ENCODE data around the gene CNPY1.

DNA sequence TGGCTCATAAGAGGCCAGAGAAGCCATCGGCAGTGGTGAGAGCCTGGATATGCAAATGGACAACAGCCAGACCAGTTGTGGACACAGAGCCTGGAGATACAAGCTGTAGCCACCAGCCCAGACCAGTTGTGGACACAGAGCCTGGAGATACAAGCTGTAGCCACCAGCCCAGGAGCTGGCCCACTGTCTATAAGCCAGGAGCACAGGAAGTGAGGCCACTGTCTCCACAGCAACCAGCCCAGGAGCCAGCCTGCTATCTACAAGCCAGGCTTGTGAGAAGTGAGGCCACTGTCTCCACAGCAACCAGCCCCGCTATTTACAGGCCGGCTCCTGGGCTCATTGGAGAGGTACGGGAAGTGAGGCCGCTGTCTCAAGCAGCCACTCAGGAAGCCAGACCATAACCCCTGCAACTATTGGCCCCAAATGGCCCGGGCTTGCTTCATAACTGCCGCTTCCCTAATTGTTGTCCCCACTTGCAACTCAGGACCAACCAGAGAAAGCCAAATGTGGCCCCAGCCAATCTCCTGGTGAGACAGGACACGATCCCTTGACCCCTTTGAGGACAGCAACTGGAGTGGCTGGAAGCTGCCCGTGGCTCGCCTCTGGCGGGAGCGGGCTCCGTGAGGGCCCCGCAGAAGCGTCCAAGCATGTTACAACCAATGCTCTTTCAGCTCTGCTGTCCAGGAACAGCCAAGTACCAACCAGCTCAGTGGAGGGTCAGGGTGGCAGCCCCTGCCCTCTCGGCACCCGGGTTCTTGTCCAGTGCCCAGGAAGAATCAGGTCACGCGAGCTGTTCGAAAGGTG is 44.1 kb upstream of the CNPY1 start:
- TF ChIP-seq, protein P1, sequence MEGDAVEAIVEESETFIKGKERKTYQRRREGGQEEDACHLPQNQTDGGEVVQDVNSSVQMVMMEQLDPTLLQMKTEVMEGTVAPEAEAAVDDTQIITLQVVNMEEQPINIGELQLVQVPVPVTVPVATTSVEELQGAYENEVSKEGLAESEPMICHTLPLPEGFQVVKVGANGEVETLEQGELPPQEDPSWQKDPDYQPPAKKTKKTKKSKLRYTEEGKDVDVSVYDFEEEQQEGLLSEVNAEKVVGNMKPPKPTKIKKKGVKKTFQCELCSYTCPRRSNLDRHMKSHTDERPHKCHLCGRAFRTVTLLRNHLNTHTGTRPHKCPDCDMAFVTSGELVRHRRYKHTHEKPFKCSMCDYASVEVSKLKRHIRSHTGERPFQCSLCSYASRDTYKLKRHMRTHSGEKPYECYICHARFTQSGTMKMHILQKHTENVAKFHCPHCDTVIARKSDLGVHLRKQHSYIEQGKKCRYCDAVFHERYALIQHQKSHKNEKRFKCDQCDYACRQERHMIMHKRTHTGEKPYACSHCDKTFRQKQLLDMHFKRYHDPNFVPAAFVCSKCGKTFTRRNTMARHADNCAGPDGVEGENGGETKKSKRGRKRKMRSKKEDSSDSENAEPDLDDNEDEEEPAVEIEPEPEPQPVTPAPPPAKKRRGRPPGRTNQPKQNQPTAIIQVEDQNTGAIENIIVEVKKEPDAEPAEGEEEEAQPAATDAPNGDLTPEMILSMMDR (IDR thresholded peaks at IDR 0.05): no peak
- no peak for TF ChIP-seq POLR2A (IDR thresholded peaks at IDR 0.05)

Data from thyroid gland (tissue), 4 donors.